Ishikawa (cell line): ENCODE data around the gene TMBIM6.

Source experiments
- CEBPB ChIP-seq: IDR thresholded peaks from 2 replicates; pipeline ENCODE4 v1.6.1; 2012
- CREB1 ChIP-seq: IDR thresholded peaks from 2 replicates; pipeline ENCODE4 v1.6.1; 2012; ENCODE audit warnings: low read depth
- EP300 ChIP-seq: IDR thresholded peaks from 2 replicates; pipeline ENCODE4 v1.6.1; 2012; ENCODE audit warnings: borderline replicate concordance
- RAD21 ChIP-seq: IDR thresholded peaks from 2 replicates; pipeline ENCODE4 v1.6.1; 2012; ENCODE audit warnings: low read depth
- REST ChIP-seq: IDR thresholded peaks from 2 replicates; pipeline ENCODE4 v1.6.1; 2012; ENCODE audit warnings: low read depth, mild to moderate bottlenecking

- TF ChIP-seq CREB1 (no peak), REST (no peak), RAD21 (no peak), EP300 (no peak), CEBPB (no peak)
These were observed 70.6 kb downstream of the TMBIM6 start for GRCh38 chr12:49811961-49812401.
